GM12874 (cell line): ENCODE data around the gene TSPAN16.

Source experiments
- TF ChIP-seq, protein P1 (sequence below): IDR thresholded peaks from 2 replicates; pipeline ENCODE4 v1.5.1; 2011; ENCODE audit warnings: low read depth, mild to moderate bottlenecking, control low read depth, low read length, moderate library complexity; ENCODE audit not compliant: insufficient read depth

TSPAN16 gene

DNA sequence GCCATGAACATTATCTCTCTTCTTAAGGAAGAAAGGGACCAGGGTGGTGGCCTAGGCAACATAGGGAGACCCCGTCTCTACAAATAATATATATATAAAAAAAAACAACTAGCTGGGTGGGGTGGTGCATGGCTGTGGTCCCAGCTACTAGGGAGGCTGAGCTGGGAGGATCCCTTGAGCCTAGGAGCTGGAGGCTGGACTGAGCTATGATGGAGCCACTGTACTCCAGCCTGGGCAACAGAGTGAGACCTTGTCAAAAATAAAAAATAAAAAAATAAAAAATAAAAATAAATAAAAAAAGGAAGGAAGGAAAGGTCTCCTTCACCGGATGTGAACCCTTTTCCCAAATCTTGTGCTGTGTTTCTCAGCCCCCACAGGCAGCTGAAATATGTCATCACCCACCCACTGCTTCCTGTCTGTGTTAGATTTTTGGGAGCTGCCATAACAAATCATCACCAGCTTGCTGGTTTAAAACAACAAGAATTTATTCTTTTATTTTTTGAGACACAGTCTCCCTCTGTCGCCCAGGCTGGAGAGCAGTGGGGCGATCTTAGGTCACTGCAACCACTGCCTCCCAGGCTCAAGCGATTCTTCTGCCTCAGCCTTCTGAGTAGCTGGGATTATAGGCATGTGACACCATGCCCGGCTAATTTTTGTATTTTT, 9.5 kb upstream of the TSPAN16 start:
- TF ChIP-seq, protein P1, sequence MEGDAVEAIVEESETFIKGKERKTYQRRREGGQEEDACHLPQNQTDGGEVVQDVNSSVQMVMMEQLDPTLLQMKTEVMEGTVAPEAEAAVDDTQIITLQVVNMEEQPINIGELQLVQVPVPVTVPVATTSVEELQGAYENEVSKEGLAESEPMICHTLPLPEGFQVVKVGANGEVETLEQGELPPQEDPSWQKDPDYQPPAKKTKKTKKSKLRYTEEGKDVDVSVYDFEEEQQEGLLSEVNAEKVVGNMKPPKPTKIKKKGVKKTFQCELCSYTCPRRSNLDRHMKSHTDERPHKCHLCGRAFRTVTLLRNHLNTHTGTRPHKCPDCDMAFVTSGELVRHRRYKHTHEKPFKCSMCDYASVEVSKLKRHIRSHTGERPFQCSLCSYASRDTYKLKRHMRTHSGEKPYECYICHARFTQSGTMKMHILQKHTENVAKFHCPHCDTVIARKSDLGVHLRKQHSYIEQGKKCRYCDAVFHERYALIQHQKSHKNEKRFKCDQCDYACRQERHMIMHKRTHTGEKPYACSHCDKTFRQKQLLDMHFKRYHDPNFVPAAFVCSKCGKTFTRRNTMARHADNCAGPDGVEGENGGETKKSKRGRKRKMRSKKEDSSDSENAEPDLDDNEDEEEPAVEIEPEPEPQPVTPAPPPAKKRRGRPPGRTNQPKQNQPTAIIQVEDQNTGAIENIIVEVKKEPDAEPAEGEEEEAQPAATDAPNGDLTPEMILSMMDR: no peak

DNA sequence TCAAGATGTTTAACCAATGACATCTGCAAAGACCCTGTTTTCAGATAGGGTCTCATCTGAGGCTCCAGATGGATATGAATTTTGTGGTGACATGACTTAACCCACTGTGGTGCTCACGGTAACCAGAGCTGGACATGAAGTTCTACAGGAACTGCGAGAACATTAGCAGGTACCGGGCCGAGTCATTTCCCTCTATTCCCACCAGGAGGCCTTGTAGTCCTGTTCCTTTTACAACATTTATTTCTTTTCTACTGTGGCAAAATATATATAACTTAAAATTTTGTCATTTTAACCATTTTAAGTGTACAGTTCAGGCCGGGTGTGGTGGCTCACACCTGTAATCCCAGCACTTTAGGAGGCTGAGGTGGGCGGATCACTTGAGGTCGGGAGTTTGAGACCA, 7.6 kb upstream of the TSPAN16 start:
- TF ChIP-seq, protein P1: 0 out of 2 replicates have a peak, but pooled peaks have one; percentile 12

DNA sequence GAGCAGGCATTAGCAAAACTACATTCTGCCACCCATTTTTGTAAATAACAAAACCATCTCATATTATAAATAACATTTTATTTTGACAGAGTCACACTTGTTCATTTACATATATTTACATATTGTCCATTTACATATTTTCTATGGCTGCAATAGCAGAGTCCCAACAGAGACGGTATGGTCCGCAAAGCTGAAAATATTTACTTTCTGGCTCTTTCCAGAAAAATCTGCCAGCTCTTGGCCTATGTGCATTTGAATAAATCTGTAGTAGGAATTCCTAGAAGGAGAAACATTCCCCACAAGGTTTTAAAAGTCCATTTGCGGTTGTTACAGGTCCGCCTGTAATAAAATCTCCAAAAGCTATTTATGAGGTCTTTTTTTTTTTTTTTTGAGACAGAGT, 5.7 kb upstream of the TSPAN16 start:
- TF ChIP-seq, protein P1: no peak

DNA sequence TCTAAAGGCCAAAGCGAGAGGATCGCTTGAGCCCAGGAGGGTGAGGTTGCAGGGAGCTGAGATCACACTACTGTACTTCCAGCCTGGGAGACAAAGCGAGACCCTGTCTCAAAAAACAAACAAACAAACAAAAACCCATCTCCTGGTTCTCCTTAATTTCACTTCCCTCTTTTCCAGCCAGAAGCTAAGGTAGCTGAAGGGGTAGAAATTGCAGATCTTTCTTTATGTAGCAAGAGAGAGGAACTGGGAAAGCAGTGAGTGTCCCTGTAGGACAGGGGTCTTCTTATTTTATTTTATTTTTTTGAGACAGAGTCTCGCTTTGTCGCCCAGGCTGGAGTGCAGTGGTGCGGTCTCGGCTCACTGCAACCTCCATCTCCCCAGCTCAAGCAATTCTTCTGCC, 4.5 kb upstream of the TSPAN16 start:
- TF ChIP-seq, protein P1: no peak

DNA sequence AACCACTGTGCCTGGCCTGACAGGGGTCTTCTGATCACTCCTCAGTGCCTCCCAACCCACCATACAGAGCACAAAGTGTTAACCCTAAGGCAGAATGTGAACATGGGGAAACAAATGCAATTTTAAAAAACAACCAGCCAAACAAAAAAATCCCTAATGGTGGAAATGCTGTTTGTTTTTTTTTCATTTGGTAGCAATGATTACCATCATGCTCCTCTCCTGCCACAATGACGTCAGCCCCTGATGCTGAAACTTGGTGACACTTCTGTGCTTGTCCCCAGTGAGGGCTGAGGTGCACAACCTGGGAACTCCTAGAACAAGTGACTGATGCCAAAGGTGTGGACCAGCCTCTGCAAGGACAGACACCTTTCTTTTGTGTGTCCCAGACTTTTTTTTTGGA, 4.0 kb upstream of the TSPAN16 start:
- TF ChIP-seq, protein P1: no peak

DNA sequence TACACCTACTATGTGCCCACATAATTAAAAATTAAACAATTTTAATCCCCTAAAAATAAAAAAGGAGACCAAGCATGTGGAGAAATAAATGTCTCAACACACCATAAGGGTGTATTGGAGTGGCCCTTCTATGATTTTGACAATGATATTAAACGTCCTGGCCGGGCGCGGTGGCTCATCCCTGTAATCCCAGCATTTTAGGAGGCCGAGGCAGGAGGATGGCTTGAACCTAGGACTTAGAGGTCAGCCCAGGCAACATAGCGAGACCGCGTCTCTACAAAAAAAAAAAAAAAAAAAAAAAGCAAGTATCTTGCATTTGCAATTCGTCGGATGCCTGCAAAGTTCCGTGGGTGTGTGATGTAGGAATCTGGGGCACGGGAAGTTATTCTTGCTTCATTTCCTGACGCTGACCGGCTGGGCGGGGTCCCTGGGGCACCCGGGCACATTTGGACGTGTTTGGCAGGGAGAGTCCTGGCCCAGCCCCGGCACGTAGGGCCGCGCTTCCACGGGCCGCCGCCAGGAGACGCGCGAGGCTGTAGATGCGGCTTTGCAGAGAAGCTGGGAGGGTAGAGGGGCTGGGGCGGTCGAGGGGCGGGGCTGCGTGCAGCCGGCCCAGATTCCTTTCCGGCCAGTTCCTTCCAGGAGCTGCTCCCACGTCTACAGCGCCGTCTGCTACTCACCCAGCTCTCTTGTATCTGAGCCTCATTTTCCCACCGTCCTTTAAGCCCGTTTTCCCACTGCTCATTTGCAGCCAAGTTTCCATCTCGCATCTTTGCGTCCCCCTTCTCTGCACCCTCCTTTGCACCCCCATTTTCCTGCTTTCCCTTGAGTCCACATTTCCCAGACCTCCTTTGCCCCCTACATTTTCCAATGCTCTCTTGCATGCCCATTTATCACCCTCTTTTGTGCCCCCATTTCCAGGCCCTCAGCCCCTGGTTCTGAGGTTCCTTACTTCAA, 2.2 kb upstream of the TSPAN16 start:
- TF ChIP-seq, protein P1: peak; percentile 100

DNA sequence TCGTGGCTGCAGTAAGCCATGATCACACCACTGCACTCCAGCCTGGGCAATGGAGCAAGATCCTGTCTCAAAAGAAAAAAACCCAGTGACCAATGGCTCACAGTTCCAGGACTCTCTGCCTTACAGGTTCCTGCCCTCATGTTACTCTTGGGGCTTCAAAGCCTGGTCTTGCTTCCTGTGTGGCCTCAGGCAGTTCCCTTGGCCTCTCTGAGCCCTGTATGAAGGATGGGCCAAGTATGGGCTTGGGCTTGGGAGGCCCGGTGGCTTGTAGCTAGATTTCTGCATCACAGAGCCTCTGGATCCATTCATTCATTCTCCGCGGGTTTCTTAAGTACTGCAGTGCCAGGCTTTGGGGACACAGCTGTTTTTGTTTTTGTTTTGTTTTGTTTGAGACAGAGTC, 780 bp upstream of the TSPAN16 start:
- TF ChIP-seq, protein P1: no peak
